Activated CD4-positive, alpha-beta T cell treated with anti-CD3 and anti-CD28 coated beads, Interleukin-2, Interleukin-6, amounts not matched to agents 100 ng/mL and 50 ng/mL, durations not matched to agents 16 hours and 8 hours (primary cell): ENCODE measurements around the gene KLHL6.
"Not testable (repeated sequence)": the region's sequence is repeated elsewhere in the genome, so short reads cannot be mapped to it uniquely, and the experiment has no call there.

Experiments used
- DNase-seq: peaks from one replicate; pipeline ENCODE4 v3.0.0-alpha.2; 2020

Gene KLHL6, protein sequence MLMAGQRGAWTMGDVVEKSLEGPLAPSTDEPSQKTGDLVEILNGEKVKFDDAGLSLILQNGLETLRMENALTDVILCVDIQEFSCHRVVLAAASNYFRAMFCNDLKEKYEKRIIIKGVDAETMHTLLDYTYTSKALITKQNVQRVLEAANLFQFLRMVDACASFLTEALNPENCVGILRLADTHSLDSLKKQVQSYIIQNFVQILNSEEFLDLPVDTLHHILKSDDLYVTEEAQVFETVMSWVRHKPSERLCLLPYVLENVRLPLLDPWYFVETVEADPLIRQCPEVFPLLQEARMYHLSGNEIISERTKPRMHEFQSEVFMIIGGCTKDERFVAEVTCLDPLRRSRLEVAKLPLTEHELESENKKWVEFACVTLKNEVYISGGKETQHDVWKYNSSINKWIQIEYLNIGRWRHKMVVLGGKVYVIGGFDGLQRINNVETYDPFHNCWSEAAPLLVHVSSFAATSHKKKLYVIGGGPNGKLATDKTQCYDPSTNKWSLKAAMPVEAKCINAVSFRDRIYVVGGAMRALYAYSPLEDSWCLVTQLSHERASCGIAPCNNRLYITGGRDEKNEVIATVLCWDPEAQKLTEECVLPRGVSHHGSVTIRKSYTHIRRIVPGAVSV

DNA sequence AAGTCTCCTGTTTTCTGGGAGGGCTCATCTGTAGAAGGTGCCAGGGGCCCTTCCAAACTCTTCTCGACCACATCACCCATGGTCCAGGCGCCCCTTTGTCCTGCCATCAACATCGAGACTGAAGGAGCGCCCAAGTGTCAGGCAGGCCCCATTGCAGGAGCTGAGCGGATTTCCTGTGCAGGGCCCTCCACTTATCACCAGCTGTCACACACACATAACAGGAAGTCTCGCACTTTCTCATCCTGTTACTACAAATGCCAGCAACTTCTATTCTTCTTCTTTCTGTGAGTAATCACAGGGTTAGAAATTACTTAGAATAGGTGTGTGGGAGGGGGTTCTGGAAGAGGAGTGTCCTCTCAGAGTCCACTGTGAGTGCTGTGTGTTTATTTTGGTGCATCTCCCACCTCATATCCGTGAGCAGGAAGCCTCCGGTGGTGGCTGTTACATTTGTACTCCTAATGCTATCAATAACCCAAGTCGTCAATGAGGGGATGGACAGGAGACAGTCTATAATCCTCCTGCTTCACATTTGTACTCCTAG, at the start of gene KLHL6:
Gene KLHL6, minus strand, starts transcription at position 166 of the 541 bp plus-strand sequence. Its CDS starts 53 bp downstream, at position 113.
- DNase-seq: peak; percentile 91

DNA sequence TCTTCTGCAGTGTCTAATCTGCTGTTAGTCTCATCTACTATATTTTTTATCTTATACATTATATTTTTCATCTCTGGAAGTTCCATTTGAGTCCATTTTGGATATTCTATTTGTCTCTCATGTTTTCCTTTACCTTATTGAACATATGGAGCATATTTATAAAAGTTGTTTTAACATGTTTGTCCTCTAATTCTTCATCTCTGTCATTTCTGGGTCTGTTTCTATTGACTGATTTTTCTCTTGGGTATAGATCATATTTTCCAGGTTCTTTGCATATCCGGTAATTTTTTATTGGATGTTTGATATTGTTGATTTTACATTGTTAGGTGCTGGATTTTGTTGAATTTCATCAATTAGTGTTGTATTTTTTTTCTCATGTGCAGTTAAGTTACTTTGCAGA, 42.5 kb upstream of the KLHL6 start:
- DNase-seq: no peak

DNA sequence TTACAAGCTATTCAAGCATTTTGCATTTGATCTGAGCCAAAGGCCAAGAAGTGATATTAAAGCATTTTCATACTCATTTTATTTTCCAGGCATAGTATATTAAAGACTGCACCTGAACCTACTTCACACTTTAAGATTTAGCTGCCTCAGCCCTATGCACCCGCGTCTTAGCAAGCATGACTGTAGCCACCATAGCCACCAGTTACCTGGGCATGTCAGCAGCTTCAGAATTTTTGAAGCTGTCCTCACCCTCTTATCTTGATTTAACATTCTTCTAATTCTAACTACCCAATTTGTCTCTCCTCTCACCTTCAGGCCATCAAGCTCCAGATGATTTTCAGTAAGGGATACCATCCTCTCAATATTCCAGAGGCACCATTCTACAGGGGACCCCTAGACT, 39.1 kb upstream of the KLHL6 start:
- no peak for DNase-seq

DNA sequence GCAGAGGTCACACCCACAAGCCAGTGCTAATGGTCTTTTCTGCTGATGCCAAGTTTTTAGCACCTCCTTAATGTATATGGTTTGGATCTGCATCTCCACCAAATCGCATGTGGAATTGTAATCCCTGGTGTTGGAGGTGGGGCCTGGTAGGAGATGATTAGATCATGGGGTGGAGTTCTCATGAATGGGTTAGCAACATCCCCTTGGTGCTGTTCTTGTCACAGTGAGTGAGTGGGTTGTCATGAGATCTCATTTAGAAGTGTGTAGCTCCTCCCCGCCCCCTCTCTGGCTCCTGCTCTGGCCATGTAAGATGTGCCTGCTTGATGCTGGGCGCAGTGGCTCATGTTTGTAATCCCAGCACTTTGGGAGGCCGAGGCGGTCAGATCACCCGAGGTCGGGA, 37.3 kb upstream of the KLHL6 start:
- no peak for DNase-seq

DNA sequence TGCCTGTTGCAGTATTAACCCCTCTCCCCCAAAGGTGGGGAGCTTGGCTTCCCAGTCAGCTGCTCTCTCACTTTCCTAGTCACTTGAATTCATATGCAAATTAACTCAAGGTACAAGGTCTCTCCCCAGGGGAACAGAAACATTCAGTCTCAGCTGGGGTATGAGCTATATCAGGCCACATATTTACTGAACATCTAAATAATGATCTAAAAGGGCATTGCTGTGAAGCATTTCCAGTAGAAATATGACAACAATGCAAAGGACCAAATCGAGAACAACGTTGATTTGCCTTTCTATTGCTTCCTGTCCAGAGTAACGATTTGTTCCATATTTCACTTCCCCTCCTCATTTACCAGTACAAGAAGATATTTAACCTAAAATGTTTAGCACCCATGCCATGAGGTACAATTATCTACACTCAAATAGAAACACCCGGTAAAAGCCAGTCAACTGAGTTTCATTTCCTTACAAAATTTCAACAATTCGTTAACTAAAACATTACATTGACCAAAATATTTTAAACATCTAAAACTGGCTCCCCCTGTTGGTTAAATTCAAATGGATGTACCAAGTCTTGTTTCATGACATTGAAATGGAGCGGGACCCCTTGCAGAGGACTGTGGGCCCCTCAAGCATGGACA, 36.5 kb upstream of the KLHL6 start:
- peak; percentile 48 for DNase-seq

DNA sequence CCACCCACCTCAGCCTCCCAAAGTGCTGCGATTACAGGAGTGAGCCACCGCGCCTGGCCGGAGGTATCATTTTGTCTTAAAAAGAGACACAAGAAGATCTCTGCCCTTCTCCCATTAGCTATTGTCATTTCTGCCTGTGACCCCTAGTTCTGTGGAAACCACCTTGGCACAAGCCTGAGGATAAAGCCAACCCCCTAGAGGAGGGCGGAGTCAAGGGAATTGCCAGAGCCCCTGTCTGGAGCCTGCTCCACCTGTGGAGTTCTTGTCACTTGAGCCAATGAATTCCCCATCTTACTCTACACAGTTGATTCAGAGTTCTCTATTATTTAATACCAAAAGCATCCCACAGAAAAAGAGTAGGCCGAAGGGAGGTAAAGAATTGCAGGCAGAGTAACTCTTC, 34.9 kb upstream of the KLHL6 start:
- DNase-seq: no peak

DNA sequence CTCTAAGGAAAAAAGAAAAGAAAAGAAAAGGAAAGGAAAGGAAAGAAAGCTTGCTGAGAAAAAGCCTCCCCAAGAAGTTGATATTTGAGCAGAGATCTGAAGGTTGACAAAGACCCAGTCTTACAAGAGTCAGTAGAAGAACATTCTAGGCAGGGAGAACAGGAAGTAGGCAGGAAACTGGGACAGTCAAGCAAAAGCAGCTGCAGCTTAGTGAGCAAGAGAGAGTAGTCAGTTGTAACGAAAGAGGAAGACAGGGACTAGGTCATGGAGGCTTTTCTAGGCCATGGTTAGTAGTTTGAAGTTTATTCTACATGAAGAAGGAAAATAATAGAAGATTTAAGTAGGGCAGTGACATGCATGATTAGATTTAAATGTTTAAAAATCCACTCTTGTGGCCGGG, 31.8 kb upstream of the KLHL6 start:
- no peak for DNase-seq

DNA sequence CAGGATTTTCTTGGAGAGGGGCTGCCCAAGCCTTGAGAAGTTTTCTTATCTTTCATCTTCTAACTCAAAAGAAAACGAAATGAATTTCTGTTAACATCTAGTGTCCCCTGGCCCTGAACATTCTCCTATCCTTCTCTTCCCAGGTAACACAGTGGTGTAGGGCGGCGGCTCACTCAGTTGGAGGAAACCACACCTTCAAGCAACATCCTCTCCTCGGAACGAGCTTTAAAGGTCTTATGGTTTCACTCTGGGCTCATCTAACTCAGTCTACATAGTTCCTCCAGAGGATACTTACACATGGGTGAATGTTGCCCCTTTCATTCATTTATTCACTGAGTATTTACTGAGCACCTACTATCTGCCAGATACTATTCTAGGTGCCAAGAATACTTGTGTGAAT, 31.0 kb upstream of the KLHL6 start:
- DNase-seq: peak; percentile 11

DNA sequence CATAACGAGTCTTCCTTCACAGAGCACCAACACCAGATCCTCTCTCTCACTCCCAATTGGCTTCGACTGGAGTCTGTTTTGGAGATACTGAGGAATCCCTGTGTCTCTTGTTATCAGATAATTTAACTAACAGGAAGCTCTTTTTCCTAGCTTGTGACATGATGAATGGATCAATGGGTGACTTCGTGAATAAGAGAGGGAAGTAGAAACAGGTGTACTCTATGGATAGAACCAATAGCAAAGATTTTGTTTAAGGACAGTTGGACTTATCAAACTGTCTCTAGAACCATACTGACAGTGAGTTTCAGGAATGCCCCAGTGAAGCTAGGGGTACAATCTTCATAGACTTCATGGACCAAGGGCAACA, 29.4 kb upstream of the KLHL6 start:
- no peak for DNase-seq

DNA sequence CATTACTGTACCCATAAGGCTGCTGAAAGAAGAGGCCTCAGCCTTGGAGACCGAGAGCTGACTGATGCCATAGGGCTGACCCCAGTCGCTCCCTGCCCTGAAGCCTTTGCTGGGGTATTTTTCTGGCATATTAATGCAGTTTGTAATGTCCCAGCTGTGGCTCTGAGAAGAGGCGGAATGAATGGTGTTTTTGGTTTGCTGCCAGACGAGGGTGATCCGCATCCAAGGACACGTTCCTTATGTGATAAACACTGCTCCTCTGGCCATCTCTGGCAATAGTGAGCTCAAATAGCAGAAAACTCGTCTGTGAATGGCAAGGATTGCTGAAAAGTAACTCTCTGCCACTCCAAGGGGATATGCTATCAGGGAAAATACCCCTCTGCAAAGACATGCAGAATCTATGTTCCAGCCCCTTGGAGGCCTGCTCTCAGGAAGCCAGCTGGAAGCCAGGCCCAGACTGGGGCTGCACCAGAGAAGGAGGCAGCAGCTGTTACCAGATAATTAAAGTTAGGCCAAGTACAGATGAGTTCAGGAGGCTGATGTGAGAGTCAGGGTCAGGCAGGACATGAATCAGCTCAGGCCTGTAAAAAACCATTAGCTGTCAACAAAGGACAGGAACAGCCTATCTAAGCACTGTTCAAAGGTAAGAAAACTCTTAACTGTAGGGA, 28.9 kb upstream of the KLHL6 start:
- no peak for DNase-seq

DNA sequence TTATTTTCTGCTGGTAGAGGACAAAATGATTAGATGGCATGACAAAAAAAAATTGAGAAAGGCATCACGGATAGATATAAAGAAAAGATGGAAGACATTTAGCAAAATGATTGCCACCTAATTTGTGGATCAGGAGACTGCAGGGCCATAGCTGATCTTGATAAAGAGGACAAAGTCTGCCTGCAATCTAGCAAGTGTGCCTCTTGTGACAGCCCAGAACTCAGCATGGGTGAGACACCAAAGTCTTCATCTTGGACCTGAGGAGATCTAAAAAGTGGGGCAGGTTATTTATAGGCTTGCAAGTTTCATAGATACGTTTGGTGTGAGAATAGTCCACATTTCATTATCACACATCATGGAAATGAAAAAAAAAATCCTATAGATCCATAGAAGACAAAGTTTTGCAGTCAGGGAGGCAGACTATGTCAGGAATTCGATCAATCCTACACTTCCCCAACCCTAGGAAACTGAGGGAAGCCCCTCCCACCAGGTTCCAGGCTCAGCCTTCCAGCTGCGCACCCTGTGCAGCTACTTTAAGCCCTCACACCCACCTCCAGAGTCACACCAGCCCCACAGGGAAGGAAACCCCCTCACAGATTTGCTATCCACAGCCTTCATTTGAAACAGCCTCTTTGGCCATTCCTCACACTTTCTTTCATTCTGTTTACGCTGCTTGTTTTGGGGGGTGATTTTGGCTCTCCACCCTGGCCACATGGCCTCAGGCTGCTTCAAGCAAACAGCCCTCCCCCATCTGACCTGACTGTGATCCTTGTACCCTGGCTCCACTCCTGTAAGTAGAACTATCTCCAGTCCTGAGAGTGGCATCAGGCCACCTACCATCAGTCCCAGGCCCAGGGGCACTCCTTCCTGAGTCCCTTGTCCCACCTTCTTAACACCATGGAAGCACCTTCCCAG, 28.1 kb upstream of the KLHL6 start:
- DNase-seq: no peak

DNA sequence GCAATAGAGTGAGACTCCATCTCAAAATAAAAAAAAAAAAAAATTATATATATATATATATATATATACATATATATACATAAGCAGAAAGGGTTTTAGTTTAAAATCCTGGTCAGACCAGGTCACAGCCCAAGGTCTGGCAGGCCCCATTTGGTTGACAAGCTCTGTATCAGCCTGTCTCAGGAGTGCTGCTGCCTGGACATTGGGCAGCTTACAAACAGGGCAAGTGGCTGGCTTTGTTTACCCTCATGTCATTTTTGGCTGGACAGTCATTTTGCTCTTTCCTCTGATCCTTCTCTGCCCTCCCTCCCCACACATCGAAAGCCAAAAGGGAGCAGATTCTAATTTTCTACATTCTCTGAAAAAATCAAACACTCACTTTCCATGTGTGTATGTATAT, 26.7 kb upstream of the KLHL6 start:
- DNase-seq: no peak

DNA sequence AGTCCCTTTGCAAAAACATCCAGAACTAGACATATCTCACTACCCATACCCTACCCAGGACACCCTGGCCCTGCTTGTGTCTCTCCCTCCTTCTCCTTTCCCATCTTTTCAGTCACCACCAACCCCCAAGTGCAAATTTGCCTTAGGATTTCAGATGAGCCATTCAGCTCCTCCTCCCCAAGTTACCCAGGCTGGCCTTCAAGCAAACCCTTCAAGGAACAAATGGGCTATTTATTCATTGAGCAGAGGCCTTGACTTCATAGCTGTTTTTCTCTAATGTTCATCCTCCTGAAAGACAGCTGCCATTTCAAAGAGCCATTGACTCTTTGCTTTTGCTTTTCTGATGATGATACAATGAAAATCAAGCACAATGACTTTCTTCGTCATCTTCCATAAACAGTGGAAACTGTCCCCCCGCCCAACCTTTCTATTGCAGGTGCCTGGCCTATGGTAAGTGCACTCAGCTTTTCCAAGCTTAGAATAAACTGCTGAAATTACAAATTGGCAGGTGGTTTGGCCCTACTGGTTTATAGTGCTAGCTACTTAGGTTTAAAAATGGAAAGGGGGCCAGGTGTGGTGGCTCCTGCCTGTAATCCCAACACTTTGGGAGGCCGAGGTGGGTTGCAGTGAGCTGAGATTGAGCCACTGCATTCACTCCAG, 26.1 kb upstream of the KLHL6 start:
- no peak for DNase-seq

DNA sequence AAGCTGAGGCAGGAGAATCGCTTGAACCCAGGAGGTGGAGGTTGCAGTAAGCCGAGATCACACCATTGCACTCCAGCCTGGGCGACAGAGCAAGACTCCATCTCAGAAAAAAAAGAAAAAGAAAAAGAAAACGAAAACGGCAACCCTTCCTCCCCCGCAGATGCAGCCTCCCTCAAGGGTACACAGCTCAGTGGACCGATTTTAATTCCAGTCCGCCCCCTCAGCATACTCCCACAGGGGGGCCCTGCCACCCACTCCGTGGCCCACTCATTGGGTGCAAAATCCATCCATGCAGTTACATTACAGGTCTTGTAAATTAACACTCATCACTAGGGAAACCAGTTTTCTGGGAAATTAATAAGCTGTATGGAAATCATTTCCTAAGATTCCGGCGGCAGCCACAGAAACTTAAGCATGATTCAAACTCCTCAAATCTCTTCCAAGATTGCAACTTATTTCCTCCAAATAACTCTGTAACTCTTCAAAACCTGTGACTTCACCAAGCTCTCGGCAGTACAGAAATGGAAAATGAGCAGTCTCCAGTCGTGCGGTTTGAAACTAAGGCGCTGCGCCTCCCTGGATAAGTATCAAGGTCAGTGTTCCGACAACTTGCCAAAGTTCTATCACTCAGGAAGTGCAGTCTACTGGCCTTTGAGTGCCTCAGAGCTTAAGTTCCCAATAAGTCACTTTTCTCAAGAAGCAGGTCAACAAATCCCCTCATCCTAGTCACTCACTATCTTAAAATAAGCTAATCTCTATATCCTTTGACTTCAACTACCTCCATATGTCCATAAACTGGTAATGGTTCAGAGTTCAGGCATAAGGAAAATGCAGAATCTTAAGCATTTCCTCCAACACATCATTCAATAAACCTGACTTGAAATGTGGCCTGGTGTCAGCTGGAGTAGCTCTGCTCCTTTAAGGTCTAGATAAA, 24.7 kb upstream of the KLHL6 start:
- no peak for DNase-seq

DNA sequence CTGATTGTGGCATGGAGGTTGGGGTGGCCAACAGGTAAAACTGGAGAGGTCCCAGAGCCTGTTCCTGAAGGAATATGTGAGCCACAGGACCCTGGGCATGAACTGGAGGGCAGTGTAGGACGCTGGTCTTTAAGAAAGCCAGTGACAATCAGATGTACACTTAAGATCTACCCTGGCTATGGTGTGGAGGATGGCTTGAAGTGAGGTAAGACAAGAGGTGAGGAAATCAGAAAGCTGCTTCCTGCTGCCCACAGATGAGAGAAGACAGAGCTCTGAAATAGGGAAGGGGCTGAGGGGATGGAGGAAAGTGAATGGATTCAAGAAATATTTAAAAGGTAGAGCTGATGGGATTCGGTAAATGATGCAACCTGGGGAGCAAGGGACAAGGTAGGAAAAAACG, 22.7 kb upstream of the KLHL6 start:
- DNase-seq: no peak

DNA sequence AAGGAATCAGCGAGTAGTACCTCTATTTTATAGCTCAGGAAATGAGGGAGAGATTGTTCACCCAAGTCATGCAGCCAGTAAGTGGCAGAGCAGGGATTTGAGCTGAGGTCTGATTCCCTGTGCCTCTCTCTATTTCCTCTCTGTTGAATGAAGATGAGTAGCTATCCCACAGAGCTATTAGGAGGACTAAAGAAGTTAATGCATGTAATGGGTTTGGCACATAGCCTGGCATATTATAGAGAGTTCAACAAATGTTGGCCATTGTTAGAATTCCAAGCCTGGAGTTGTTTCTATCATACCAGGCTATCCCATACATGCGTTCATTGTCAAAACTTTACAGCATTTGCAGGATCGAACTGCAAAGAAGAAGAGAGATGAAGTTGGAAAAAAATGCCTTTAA, 21.8 kb upstream of the KLHL6 start:
- DNase-seq: no peak

DNA sequence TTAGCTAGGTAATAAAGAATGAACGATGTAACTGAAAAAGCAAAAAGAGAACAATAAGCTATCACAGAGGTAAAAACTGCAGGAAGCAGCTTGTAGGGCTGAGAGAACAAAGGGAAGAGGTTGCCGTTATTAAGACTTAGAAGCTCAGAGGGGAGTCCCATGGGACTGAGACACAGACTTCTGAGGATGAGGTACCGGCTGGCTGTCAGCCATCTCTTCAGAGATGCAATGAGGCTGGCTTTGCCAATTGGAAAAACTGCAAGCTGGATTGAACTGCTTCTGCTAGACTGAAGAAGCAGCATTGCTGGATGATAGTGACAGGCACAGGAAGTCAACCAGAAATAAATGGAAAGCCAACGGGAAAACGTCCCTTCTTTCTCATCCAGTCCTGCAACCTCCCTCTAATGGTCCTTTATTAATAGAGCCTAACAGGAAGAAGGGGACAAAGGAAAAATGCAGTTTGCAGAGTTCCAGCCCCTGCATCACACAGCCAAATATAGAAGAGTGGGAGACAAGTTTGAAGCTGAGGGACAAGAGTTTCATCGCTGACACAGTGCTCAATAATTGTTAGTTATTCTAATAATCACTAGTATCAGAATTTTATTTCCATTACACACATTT, 21.1 kb upstream of the KLHL6 start:
- no peak for DNase-seq

DNA sequence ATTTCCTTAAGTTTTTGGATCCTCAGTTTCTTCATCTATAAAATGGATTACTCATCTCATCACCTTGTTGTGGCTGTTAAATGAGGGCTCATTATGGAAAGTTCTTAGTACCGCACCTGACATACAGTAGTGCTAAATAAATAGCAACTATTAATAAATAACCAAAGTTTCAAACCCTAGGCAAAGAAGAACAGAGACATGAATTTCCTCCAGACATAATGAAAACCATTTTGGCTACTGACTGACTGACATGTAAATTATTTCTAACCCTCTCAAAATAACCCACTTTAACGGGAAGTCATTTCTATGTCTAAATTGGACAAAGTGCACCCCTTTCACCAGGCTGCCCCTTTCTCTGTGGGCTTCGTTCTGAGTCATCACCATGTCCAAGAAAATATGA, 17.4 kb upstream of the KLHL6 start:
- no peak for DNase-seq

DNA sequence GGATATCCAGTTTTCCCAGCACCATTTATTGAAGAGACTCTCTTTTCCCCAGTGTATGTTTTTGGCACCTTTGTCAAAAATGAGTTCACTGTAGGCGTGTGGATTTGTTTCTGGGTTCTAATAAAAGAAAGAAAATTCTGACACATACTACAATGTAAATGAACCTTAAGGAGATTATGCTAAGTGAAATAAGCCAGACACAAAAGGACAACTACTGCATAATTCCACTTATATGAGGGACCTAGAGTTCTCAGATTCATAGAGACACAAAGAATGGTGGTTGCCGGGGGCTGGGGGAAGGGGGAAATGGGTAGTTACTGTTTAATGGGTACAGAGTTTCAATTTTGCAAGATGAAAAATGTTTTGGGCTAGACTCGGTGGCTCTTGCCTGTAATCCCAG, 14.7 kb upstream of the KLHL6 start:
- DNase-seq: not testable (repeated sequence)

DNA sequence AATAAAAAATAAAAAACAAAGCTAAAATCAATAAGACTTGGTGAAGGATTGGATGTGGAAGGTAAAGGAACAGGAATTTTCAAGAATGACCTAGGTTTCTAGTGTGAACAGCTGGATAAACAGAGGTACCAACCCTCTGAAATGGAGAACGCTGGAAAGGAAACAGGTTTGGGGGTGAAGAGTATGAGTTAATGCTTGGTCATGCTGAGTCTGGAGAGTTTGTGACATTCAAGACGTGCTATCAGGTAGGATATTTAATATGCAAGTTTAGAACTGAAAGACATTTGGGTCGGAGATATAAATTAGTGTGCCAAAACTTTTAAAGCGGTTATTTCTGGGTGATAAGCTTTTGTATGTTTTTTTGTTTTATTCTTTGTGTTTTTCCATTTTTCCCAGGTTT, 11.4 kb upstream of the KLHL6 start:
- no peak for DNase-seq
